Measurements from ENCODE around the gene SLC35F4. TPM values are rescaled to one million over a fixed set of nuclear protein-coding genes. Genes with fewer than 3 reads are reported as not detected.
"Not testable (repeated sequence)": the region's sequence is repeated elsewhere in the genome, so short reads cannot be mapped to it uniquely, and the experiment has no call there.

SLC35F4 gene
- total and polyA plus RNA-seq, 2 donors from 2014 or later, result 0.30 TPM; not detected in 1

DNA sequence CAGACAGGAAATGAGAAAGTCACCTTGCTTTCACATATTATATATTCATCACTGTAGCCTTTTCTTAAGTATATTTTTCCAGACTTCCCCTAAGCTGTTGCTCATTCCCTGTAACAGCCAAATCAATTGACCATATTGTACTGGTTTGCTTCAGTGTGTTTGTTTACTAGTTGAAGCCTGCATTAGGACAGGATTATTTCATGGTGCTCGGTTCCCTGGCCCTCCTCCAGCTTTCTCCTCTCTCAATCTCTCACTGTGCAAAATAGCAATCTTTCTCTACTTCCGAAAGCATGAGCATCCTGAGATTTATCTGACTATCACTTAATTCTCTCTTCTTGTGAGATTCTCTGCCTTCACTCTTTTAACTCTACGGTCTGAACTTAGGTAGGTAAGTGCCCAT, 2.4 kb downstream of the SLC35F4 start:
- peaks cover 9% of the 10 kb centered on the region for H3K27me3 ChIP-seq (ENCODE audit: control insufficient read depth, insufficient read depth, low read length)
- H3K27ac ChIP-seq (ENCODE audit: low read depth in 2 of 2, low read length in 2 of 2), result no peak overlapping the region
- H3K4me3 ChIP-seq (ENCODE audit: low read length in 3 of 3), result no peak overlapping the region
- DNase-seq (no peak), FAIRE-seq (no peak)
- intact Hi-C loops (cut with DNase I), result no loop called here
- H3K9ac ChIP-seq (ENCODE audit: low read length in 3 of 3), result no peak overlapping the region
- H3K9me3 ChIP-seq (ENCODE audit: control insufficient read depth in 2 of 3, insufficient read depth in 1 of 3, low read length in 3 of 3), result no peaks in the 10 kb centered on the region
- H3K4me1 ChIP-seq (ENCODE audit: control insufficient read depth in 2 of 3, insufficient read depth in 2 of 3, low read depth in 1 of 3, low read length in 3 of 3), result no peaks in the 10 kb centered on the region
- H3K36me3 ChIP-seq (ENCODE audit: control insufficient read depth in 2 of 3, insufficient read depth in 3 of 3, low read length in 3 of 3), result no peaks in the 10 kb centered on the region
- TF ChIP-seq, protein P1, sequence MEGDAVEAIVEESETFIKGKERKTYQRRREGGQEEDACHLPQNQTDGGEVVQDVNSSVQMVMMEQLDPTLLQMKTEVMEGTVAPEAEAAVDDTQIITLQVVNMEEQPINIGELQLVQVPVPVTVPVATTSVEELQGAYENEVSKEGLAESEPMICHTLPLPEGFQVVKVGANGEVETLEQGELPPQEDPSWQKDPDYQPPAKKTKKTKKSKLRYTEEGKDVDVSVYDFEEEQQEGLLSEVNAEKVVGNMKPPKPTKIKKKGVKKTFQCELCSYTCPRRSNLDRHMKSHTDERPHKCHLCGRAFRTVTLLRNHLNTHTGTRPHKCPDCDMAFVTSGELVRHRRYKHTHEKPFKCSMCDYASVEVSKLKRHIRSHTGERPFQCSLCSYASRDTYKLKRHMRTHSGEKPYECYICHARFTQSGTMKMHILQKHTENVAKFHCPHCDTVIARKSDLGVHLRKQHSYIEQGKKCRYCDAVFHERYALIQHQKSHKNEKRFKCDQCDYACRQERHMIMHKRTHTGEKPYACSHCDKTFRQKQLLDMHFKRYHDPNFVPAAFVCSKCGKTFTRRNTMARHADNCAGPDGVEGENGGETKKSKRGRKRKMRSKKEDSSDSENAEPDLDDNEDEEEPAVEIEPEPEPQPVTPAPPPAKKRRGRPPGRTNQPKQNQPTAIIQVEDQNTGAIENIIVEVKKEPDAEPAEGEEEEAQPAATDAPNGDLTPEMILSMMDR (IDR thresholded peaks at IDR 0.05; ENCODE audit: borderline replicate concordance, extremely low read depth, insufficient read depth), result no peak

DNA sequence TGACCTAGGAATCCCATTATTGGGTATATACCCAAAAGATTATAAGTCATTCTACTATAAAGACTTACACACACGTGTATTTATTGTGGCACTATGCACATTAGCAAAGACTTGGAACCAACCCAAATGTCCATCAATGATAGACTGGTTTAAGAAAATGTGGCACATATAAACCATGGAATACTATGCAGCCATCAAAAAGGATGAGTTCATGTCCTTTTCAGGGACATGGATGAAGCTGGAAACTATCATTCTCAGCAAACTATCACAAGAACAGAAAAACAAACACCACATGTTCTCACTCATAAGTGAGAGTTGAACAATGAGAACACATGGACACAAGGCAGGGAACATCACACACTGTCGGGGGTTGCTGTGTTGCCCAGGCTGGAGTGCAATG, 10.2 kb downstream of the SLC35F4 start:
- H3K9me3 ChIP-seq (ENCODE audit: control insufficient read depth in 2 of 3, insufficient read depth in 1 of 3, low read length in 3 of 3); FAIRE-seq; DNase-seq; H3K36me3 ChIP-seq (ENCODE audit: control insufficient read depth in 2 of 3, insufficient read depth in 3 of 3, low read length in 3 of 3); H3K4me3 ChIP-seq (ENCODE audit: low read length in 3 of 3); H3K27me3 ChIP-seq (ENCODE audit: control insufficient read depth, insufficient read depth, low read length); H3K27ac ChIP-seq (ENCODE audit: low read depth in 2 of 2, low read length in 2 of 2); H3K9ac ChIP-seq (ENCODE audit: low read length in 3 of 3); H3K4me1 ChIP-seq (ENCODE audit: control insufficient read depth in 2 of 3, insufficient read depth in 2 of 3, low read depth in 1 of 3, low read length in 3 of 3); intact Hi-C loops (cut with DNase I): not testable (repeated sequence)

DNA sequence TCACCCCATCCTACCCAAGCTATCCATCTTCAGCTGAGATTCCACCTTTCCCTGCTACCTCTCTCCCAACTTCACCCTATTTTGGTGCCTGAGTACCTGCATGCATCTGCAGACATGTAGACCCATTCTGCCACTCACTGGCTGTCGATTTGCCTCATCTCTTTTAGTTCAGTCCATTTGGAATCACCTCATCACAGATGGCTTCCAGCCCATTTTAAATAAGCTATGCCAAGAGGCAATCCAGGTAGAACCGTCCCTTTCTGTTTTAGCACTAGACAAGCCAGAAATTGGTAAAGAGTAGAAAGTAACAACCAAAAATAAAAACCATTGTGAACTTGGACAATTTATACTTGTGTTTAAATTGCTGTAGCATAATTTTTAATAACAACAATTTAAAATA, 11.3 kb downstream of the SLC35F4 start:
- DNase-seq (no peak), FAIRE-seq (no peak)
- Histone ChIP-seq H3K9me3 (ENCODE audit: control insufficient read depth in 2 of 3, insufficient read depth in 1 of 3, low read length in 3 of 3) (no peaks in the 10 kb centered on the region), H3K36me3 (ENCODE audit: control insufficient read depth in 2 of 3, insufficient read depth in 3 of 3, low read length in 3 of 3) (no peaks in the 10 kb centered on the region), H3K27ac (ENCODE audit: low read depth in 2 of 2, low read length in 2 of 2) (no peak overlapping the region), H3K9ac (ENCODE audit: low read length in 3 of 3) (no peak overlapping the region), H3K4me1 (ENCODE audit: control insufficient read depth in 2 of 3, insufficient read depth in 2 of 3, low read depth in 1 of 3, low read length in 3 of 3) (no peaks in the 10 kb centered on the region), H3K27me3 (ENCODE audit: control insufficient read depth, insufficient read depth, low read length) (no peaks in the 10 kb centered on the region), H3K4me3 (ENCODE audit: low read length in 3 of 3) (no peak overlapping the region)
- intact Hi-C loops (cut with DNase I), result no loop called here
- TF ChIP-seq, protein P1 (IDR thresholded peaks at IDR 0.05; ENCODE audit: borderline replicate concordance, extremely low read depth, insufficient read depth), result no peak

- no peaks in the 10 kb centered on the region for H3K27me3 ChIP-seq (ENCODE audit: control insufficient read depth, insufficient read depth, low read length)
- TF ChIP-seq, protein P1 (IDR thresholded peaks at IDR 0.05; ENCODE audit: borderline replicate concordance, extremely low read depth, insufficient read depth), result no peak
- FAIRE-seq (no peak), DNase-seq (no peak)
- H3K9ac ChIP-seq (ENCODE audit: low read length in 3 of 3), result no peak overlapping the region
- no peaks in the 10 kb centered on the region for H3K36me3 ChIP-seq (ENCODE audit: control insufficient read depth in 2 of 3, insufficient read depth in 3 of 3, low read length in 3 of 3)
- no peaks in the 10 kb centered on the region for H3K9me3 ChIP-seq (ENCODE audit: control insufficient read depth in 2 of 3, insufficient read depth in 1 of 3, low read length in 3 of 3)
- H3K27ac ChIP-seq (ENCODE audit: low read depth in 2 of 2, low read length in 2 of 2), result no peak overlapping the region
- no peak overlapping the region for H3K4me3 ChIP-seq (ENCODE audit: low read length in 3 of 3)
- intact Hi-C loops (cut with DNase I), result no loop called here
- no peaks in the 10 kb centered on the region for H3K4me1 ChIP-seq (ENCODE audit: control insufficient read depth in 2 of 3, insufficient read depth in 2 of 3, low read depth in 1 of 3, low read length in 3 of 3)
These were observed 14.5 kb downstream of the SLC35F4 start for GRCh38 chr14:57851354-57851753.

All from kidney (tissue), 14 donors.